Measurements from ENCODE around the gene SCGN.

DNA sequence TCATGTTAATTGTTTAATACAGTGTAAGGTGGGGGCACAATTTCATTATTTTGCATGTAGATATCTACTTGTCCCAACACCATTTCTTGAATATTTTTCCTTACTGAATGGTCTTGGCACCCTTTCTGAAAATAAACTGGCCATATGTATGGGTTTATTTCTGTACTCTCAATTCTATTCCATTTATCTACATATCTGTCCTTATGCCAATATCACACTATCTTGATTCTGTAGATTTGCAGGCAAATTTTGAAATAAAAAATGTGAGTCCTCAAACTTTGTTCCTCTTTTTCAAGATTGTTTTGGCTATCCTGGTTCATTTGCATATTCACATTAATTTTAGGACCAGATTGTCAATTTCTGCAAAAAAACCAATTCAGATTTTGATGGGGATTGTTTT is 34.8 kb downstream of the SCGN start:
- TF ChIP-seq, protein P1, sequence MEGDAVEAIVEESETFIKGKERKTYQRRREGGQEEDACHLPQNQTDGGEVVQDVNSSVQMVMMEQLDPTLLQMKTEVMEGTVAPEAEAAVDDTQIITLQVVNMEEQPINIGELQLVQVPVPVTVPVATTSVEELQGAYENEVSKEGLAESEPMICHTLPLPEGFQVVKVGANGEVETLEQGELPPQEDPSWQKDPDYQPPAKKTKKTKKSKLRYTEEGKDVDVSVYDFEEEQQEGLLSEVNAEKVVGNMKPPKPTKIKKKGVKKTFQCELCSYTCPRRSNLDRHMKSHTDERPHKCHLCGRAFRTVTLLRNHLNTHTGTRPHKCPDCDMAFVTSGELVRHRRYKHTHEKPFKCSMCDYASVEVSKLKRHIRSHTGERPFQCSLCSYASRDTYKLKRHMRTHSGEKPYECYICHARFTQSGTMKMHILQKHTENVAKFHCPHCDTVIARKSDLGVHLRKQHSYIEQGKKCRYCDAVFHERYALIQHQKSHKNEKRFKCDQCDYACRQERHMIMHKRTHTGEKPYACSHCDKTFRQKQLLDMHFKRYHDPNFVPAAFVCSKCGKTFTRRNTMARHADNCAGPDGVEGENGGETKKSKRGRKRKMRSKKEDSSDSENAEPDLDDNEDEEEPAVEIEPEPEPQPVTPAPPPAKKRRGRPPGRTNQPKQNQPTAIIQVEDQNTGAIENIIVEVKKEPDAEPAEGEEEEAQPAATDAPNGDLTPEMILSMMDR (conservative IDR thresholded peaks at IDR 0.05) = no peak
- TF ChIP-seq EZH2 (IDR thresholded peaks at IDR 0.05; ENCODE audit: low read depth) = no peak

All from PC-9 (cell line).